Lower leg skin (tissue), 4 donors: Measurements from ENCODE around the gene DNA2. TPM values are rescaled to one million over a fixed set of nuclear protein-coding genes. Genes with fewer than 3 reads are reported as not detected.

Source experiments
- DNase-seq, 2 donors: peaks; one replicate each; pipeline ENCODE4 v3.0.0-alpha.2; 2019; ENCODE audit warnings: low spot score in 2 of 2
- H3K4me3 ChIP-seq: fragments of 200-600 bp; sonication (generic); 2 replicates; pipeline ENCODE4 v1.5.1; 2017; ENCODE audit warnings: mild to moderate bottlenecking, low read depth; ENCODE audit not compliant: poor library complexity, severe bottlenecking
- CTCF ChIP-seq, 3 donors: fragments of 450-650 bp; IDR thresholded peaks; one replicate each; pipeline ENCODE4 v1.5.1; 2016; ENCODE audit warnings: antibody characterized with exemption in 3 of 3, mild to moderate bottlenecking in 3 of 3, moderate library complexity in 2 of 3
- POLR2A ChIP-seq, 2 donors: fragments of 450-650 bp; IDR thresholded peaks; one replicate each; pipeline ENCODE4 v1.6.1; 2016 to 2017; ENCODE audit warnings: antibody characterized with exemption in 2 of 2, mild to moderate bottlenecking in 1 of 2, moderate library complexity in 1 of 2
- WGBS, 2 donors: methylation state at CpG; one replicate each; pipeline ENCODE4 v1.1.5; 2018; 5-methylcytosine and 5-hydroxymethylcytosine counted together
- intact Hi-C: fragments of 100-400 bp; cut with DNase I; formaldehyde crosslinking; loops from one replicate; pipeline ENCODE4 v1.15.0; 2023; ENCODE audit warnings: low total_unique reads
- total RNA-seq, 4 donors: library from RNA; depleted of rRNA; stranded (reverse); fragments of >200 nt; gene quantifications; one replicate each; pipeline ENCODE4 v1.1.0, GENCODE V29; 2016

DNA2 gene
- total RNA-seq, 4 donors from 2014 or later = 1.7 to 3.5 (median 2.2) TPM

- intact Hi-C loops = no loop called here
- 84 to 95% methylated on average over 5 of the region's 5 CpGs for WGBS, 2 donors
- no peak overlapping the region for H3K4me3 ChIP-seq
- DNase-seq = no peak
- TF ChIP-seq POLR2A (IDR thresholded peaks at IDR 0.05) (no peak), CTCF (IDR thresholded peaks at IDR 0.05) (no peak)
Measured at GRCh38 chr10:68423522-68423921, 48.3 kb downstream of the DNA2 start.

GRCh38 chr10:68419376-68419775, 52.4 kb downstream of the DNA2 start:
- DNase-seq = no peak
- intact Hi-C loops = no loop called here
- TF ChIP-seq POLR2A (IDR thresholded peaks at IDR 0.05) = no peak
- TF ChIP-seq CTCF (IDR thresholded peaks at IDR 0.05) = no peak
- no peak overlapping the region for H3K4me3 ChIP-seq
- WGBS, 2 donors = 92 to 94% methylated on average over 3 of the region's 3 CpGs

- intact Hi-C loops = no loop called here
- H3K4me3 ChIP-seq = no peak overlapping the region
Measured at GRCh38 chr10:68408898-68409518, 62.8 kb downstream of the DNA2 start.

GRCh38 chr10:68406815-68407548, 64.8 kb downstream of the DNA2 start, which contains the start of gene RUFY2:
Gene RUFY2 (minus strand): TSS chr10:68407277. CDS start chr10:68407189, 88 bp downstream.
- intact Hi-C loops = no loop called here
- WGBS, 2 donors = 0 to 1% methylated on average over 24 to 62 of the region's 79 CpGs

More at GRCh38 chr10:68408898-68409518, 62.8 kb downstream of the DNA2 start:
- DNase-seq = no peak
- WGBS, 2 donors = 88 to 97% methylated on average over 2 of the region's 2 CpGs
- no peak for TF ChIP-seq CTCF (IDR thresholded peaks at IDR 0.05)

GRCh38 chr10:68406111-68406814, 65.5 kb downstream of the DNA2 start:
- peak; percentile 16 to 86 for DNase-seq
- 0 to 1% methylated on average over 29 to 33 of the region's 38 CpGs for WGBS, 2 donors
- intact Hi-C loops = no loop called here
- no peak for TF ChIP-seq CTCF (IDR thresholded peaks at IDR 0.05)
- no peak for TF ChIP-seq POLR2A (IDR thresholded peaks at IDR 0.05)
- H3K4me3 ChIP-seq = peak overlapping the region; percentile 98

More at GRCh38 chr10:68406815-68407548, 64.8 kb downstream of the DNA2 start, which contains the start of gene RUFY2:
- peak; percentile 44 to 95 for DNase-seq
- H3K4me3 ChIP-seq = peak within 1 kb of the TSS; percentile 98
- TF ChIP-seq CTCF (IDR thresholded peaks at IDR 0.05) (no peak), POLR2A (IDR thresholded peaks at IDR 0.05) (no peak)
